GM18526 (cell line): ENCODE data around the gene ZNHIT1.

ENCODE experiments used
- POLR2A ChIP-seq: IDR thresholded peaks from 3 replicates; pipeline ENCODE4 v1.6.1; 2011; ENCODE audit not compliant: insufficient read length; ENCODE audit errors: extremely low read depth

The ZNHIT1 gene

DNA sequence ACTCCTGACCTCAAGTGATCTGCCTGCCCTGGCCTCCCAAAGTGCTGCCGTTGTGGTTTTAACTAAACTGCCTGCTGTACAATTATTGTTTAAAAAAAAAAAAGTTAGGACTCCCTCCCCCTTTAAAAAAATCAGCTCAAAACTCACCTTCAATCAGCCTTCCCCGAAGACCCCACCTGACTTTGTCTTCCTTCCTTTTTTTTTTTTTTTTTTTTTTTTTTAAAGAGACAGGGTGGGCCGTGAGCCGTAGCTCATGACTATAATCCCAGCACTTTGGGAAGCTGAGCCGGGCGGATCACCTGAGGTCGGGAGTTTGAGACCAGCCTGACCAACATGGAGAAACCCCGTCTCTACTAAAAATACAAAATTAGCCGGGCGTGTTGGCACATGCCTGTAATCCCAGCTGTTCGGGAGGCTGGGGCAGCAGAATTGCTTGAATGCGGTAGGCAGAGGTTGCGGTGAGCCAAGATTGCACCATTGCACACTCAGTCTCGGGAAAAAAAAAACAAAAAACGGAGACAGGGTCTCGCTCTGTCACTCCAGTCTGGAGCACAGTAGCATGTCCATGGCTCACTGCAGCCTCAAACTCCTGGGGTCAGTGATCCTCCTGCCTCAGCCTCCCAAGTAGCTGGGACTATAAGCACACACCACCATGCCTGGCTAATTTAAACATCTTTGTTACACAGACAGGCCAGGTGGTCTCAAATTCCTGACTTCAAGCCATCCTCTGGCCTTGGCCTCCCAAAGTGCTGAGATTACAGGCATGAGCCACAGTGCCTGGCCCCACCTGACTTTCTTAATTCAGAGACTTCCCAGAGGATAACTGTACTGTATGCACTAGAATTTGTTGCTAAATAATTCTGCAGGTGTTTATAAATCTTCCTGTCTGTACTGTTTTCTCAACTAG is 23.7 kb downstream of the ZNHIT1 start:
- TF ChIP-seq POLR2A = no peak

GRCh38 chr7:101243646-101244374 is 25.8 kb downstream of the ZNHIT1 start:
- TF ChIP-seq POLR2A = no peak

DNA sequence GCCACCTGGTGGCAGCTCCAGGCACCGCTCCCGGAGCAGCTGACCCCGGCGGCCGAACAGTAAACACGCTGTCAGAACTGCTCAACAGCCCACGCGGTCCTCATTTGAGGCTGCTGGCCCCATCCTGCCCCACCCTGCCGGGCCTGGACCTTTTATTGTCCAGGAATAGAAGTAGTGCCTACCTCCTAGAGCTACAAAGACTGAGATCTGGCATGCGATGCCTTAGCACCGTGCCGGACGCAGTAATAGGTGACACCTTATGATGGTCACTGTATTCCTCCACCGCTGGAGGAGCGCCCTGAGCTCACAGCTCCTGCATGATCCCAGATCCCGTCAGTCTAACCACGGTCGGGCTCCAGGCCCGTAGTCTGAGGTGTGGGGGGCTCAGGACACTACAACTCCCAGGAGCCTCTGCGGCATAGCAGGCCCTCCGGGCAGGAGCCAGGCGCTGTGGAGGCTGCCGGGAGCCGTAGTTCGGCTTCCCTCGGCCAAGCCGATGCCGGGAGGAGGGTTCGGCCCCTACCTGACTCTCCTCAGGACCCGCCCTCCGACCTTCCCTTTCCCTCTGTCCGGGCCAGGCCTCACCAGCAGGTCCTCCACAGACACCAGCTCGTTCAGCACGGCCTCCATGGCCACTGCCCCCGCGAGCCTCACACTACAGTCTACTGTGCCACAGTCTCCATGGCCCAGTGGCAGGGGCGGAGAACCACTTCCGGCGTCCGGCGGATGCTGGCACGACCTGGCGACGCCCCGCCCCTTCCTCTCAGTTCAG is 26.6 kb downstream of the ZNHIT1 start, which contains the start of gene FIS1:
Gene FIS1, minus strand, starts transcription at position 707 of the 772 bp plus-strand sequence. Its CDS starts 77 bp downstream, at position 630.
- TF ChIP-seq POLR2A = peak; percentile 82

GRCh38 chr7:101245147-101245668 is 27.2 kb downstream of the ZNHIT1 start:
- TF ChIP-seq POLR2A = peak; percentile 20

DNA sequence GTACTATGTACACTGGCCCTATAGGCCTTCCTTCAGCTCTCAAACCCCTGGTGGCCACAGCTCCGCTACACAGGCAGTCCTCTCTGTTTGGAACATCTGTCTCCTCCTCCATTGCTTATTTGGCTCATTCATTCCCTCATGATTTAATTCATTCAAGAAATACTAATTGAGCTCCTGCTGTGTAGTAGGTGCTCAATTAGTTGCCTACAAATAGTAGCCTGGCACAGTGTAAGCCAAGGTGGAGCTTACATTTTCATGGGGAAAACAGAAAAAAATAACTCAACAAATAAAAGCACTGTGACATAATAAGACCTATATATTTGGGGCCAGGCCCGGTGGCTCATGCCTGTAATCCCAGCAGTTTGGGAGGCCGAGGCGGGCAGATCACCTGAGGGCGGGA is 30.3 kb downstream of the ZNHIT1 start:
- no peak for TF ChIP-seq POLR2A

GRCh38 chr7:101250324-101250723 is 32.4 kb downstream of the ZNHIT1 start:
- no peak for TF ChIP-seq POLR2A

DNA sequence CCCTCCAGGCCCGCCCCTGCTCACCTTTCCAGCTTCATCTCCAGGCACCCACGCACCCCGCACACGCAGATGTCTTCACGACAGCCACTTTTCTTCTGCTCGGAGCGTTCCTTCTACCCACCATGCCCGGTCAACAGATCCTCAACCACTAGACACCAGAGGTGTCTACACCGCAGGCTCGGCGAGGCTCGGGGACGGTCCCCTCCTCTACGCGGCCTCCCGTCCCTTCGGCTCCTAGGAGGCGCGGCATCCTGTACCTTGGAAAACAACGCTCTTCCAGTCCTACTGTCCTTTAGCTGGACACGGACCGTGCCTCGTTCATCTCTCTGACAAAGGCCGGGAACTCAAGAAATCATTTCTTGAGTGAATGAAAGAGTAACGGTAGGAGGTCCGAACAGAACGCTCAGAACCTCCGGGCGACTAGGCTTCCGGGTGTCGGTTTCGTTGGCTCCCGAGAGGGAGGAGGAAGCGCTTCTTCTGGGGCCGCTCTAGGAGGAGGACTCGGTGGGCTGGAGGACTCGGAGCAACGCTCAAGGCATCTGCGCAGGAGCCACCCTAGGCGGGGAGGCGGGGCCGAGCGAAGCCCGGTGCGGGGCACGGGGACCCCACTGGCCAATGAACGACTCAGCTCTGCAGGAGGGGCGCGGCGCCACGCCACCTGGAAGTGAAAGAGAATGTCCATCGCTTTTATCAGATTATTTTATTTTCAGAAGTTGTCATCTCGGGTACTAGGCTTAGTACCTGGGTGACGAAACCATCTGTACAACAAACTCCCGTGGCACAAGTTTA is 34.1 kb downstream of the ZNHIT1 start:
- peak; percentile 62 for TF ChIP-seq POLR2A

DNA sequence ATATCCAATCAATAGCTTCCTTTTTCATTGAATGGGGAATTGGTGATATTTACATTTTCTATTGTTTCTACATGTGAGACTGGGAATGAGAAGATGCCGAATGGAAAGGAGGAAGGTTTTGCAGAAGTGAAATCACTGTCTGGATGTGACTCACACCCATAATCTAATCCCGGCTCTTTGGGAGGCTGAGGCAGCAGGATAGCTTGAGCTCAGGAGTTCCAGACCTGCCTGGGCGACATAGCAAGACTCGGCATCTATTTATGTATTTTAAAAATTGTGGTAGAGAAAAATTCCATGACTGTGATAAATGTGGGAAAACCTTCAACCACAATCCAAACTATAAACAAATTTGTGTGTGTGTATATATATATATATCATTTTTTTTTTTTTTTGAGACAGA is 37.8 kb downstream of the ZNHIT1 start:
- no peak for TF ChIP-seq POLR2A

DNA sequence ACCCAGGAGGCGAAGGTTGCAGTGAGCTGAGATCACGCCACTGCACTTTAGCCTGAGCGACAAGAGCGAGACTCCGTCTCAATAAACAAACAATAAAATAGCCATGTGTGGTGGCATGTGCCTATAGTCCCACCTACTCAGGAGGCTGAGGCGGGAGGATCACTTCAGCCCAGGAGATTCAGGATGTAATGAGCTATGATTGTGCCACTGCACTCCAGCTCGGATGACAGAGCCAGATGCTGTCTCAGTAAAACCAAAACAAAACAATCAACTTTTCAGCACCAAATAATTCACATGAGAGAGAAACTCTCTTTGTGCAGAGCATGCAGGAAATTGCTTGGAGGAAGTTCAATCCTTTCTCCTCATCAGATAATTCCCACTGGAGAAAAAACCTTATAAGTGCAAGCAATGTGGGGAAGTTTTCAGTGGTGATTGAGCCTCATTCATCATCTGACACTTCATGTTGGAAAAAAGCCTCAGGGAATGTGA is 40.3 kb downstream of the ZNHIT1 start:
- no peak for TF ChIP-seq POLR2A

DNA sequence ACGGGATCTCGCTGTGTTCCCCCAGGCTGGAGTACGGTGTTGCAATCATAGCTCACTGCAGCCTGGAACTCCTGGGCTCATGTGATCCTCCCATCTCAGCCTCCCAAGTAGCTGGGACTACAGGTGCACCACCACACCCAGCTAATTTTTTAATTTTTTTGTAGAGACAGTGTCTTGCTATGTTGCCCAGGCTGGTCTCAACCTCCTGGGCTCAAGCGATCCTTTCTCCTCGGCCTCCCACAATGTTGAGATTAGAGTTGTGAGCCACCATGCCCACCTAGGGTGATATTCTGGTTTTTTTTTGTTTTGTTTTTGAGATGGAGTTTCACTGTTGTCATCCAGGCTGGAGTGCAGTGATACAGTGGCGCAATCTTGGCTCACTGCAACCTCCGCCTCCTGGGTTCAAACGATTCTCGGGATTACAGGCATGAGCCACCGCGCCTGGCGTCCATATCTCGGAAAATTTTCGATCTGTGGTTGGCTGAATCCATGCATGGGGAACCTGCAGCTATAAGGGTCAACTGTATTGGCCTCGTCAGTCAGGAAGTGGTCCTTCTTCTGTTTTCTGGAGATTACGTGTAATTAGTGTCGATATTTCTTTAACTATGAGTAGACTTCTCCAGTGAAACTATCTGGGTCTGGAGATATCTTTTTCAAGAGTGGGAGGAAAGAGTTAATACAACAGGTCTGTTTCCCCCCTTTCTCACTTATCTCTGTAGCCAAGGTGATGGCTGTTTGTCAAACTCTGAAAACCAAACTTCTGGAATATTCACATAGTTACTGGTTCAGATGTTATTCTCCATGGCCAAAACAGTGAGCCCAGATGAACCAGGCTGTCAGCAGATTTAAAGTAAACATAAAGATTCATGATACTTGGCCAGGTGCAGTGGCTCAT is 47.9 kb downstream of the ZNHIT1 start:
- TF ChIP-seq POLR2A = no peak

GRCh38 chr7:101269664-101270063 is 51.7 kb downstream of the ZNHIT1 start:
- TF ChIP-seq POLR2A = no peak

DNA sequence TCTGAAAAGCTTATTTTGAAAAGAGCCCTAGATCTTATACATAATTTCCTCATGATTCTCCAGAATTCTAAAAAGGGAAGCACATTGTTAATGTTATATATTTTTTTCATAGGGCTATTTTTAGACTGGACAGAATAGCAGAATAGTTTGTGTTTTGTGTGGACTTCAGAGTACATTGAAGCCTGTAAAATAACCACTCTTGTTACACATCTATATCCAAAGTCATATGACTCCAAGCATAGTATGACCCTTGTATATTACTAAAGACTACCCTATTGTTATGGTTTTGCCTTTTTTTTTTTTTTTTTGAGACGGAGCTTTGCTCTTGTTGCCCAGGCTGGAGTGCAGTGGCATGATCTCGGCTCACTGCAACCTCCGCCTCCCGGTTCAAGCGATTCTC is 53.1 kb downstream of the ZNHIT1 start:
- TF ChIP-seq POLR2A = no peak

- TF ChIP-seq POLR2A = no peak
These were observed 55.2 kb downstream of the ZNHIT1 start for GRCh38 chr7:101273206-101273605.
